Esophagus squamous epithelium (tissue), 4 donors: ENCODE data around the gene RPAIN.

Experiments used
- POLR2A ChIP-seq, 4 donors: fragments of 450-650 bp; IDR thresholded peaks; one replicate each; pipeline ENCODE4 v1.6.1; 2017; ENCODE audit warnings: antibody characterized with exemption in 4 of 4, mild to moderate bottlenecking in 4 of 4, moderate library complexity in 3 of 4
- TF ChIP-seq, protein P1 (sequence below), 6 experiments: fragments of 450-650 bp in 4 of 6; fragments of 200-600 bp in 2 of 6; sonication (generic) in 2 of 6; IDR thresholded peaks; one replicate each; pipeline ENCODE4 v1.5.1; 2016 to 2019; ENCODE audit warnings: antibody characterized with exemption in 6 of 6, mild to moderate bottlenecking in 4 of 6, moderate library complexity in 4 of 6

DNA sequence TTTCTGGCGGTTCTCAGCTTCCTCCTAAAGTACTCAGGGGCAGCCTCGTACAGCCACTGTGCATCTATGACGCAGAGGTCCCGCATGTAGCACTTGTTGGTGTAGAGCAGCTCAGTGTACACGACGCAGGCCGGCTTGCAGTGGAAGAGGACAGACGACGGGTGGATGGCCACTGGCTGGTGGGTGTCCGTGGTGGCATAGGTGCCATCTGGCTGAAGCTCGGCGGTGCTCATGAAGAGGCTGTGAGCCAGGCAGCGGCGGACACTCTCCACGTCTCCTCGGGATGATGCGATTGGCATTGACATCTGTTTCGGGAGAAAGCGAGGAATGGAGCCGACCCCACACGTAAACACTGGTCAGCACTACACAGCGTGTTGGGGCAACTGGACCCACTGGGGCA, 24.2 kb downstream of the RPAIN start:
- TF ChIP-seq, protein P1, sequence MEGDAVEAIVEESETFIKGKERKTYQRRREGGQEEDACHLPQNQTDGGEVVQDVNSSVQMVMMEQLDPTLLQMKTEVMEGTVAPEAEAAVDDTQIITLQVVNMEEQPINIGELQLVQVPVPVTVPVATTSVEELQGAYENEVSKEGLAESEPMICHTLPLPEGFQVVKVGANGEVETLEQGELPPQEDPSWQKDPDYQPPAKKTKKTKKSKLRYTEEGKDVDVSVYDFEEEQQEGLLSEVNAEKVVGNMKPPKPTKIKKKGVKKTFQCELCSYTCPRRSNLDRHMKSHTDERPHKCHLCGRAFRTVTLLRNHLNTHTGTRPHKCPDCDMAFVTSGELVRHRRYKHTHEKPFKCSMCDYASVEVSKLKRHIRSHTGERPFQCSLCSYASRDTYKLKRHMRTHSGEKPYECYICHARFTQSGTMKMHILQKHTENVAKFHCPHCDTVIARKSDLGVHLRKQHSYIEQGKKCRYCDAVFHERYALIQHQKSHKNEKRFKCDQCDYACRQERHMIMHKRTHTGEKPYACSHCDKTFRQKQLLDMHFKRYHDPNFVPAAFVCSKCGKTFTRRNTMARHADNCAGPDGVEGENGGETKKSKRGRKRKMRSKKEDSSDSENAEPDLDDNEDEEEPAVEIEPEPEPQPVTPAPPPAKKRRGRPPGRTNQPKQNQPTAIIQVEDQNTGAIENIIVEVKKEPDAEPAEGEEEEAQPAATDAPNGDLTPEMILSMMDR (IDR thresholded peaks at IDR 0.05), result no peak
- no peak for TF ChIP-seq POLR2A (IDR thresholded peaks at IDR 0.05)
